DND-41 (cell line): ENCODE results near the gene LGALS3.

Source experiments
- CTCF ChIP-seq: IDR thresholded peaks from 2 replicates; pipeline ENCODE4 v1.5.1; 2012; ENCODE audit warnings: borderline replicate concordance, low read length, moderate library complexity, mild to moderate bottlenecking; ENCODE audit not compliant: poor library complexity, severe bottlenecking; ENCODE audit errors: extremely low read depth
- EZH2 ChIP-seq: IDR thresholded peaks from 3 replicates; pipeline ENCODE4 v1.6.1; 2012; ENCODE audit warnings: borderline replicate concordance, low read depth, mild to moderate bottlenecking, moderate library complexity, low read length, inconsistent platforms; ENCODE audit not compliant: severe bottlenecking

- TF ChIP-seq CTCF (no peak), EZH2 (no peak)
Observed at GRCh38 chr14:55158412-55158811, 29.4 kb downstream of the LGALS3 start.
